Epithelial cell of proximal tubule (primary cell): ENCODE results near the gene ABCA12. TPM values are rescaled to one million over a fixed set of nuclear protein-coding genes. Genes with fewer than 3 reads are reported as not detected.
"Not testable (repeated sequence)": the region's sequence is repeated elsewhere in the genome, so short reads cannot be mapped to it uniquely, and the experiment has no call there.

Source experiments
- DNase-seq: peaks from one replicate; pipeline ENCODE4 v3.0.0-alpha.2; 2011; ENCODE audit warnings: low read depth
- H3K4me3 ChIP-seq: 2 replicates; pipeline ENCODE4 v1.5.1; 2011; ENCODE audit warnings: low read depth, mild to moderate bottlenecking, low read length
- CTCF ChIP-seq: conservative IDR thresholded peaks from 2 replicates; pipeline ENCODE4 v1.5.1; 2012; ENCODE audit warnings: low read depth, mild to moderate bottlenecking, low read length
- total RNA-seq: library from RNA; depleted of rRNA; stranded (reverse); fragments of >200 nt; gene quantifications from 2 replicates; pipeline ENCODE4 v1.2.3, GENCODE V29; 2015

The ABCA12 gene
- total RNA-seq: 1.8 and 3.0 TPM in 2 replicates

- DNase-seq: no peak
- peak within 1 kb of the TSS; percentile 53 for H3K4me3 ChIP-seq
- TF ChIP-seq CTCF: no peak
These were observed at the start of gene ABCA12 for GRCh38 chr2:215138479-215138878. Gene ABCA12, minus strand, starts transcription at chr2:215138626. Its CDS starts 418 bp downstream, at chr2:215138208.

- TF ChIP-seq CTCF: no peak
- DNase-seq: no peak
- H3K4me3 ChIP-seq: no peak overlapping the region
These were observed 49.7 kb upstream of the ABCA12 start for GRCh38 chr2:215188078-215188477.

GRCh38 chr2:215186021-215186420 is 47.6 kb upstream of the ABCA12 start:
- TF ChIP-seq CTCF: no peak
- DNase-seq: no peak

GRCh38 chr2:215178121-215178520 is 39.7 kb upstream of the ABCA12 start:
- DNase-seq: no peak
- no peak overlapping the region for H3K4me3 ChIP-seq
- TF ChIP-seq CTCF: no peak

More at GRCh38 chr2:215186021-215186420, 47.6 kb upstream of the ABCA12 start:
- no peak overlapping the region for H3K4me3 ChIP-seq

- no peak for TF ChIP-seq CTCF
- no peak overlapping the region for H3K4me3 ChIP-seq
- no peak for DNase-seq
These were observed 33.4 kb upstream of the ABCA12 start for GRCh38 chr2:215171796-215172195.

GRCh38 chr2:215171151-215171550 is 32.7 kb upstream of the ABCA12 start:
- H3K4me3 ChIP-seq: no peak overlapping the region
- no peak for DNase-seq
- no peak for TF ChIP-seq CTCF

GRCh38 chr2:215166505-215166904 is 28.1 kb upstream of the ABCA12 start:
- not testable (repeated sequence) for H3K4me3 ChIP-seq, DNase-seq

- H3K4me3 ChIP-seq, DNase-seq: not testable (repeated sequence)
These were observed 24.9 kb upstream of the ABCA12 start for GRCh38 chr2:215163319-215163718.
